Muscle of leg (tissue), 11 donors: ENCODE results near the gene CHST11. TPM values are rescaled to one million over a fixed set of nuclear protein-coding genes. Genes with fewer than 3 reads are reported as not detected.
A peak's percentile ranks its signal among the peaks of the same experiment; 100 is the strongest.
"Not testable (repeated sequence)": the region's sequence is repeated elsewhere in the genome, so short reads cannot be mapped to it uniquely, and the experiment has no call there.

Experiments
- DNase-seq: peaks from one replicate; pipeline ENCODE4 v3.0.0; 2013
- H3K27ac ChIP-seq: one replicate; pipeline ENCODE4 v1.5.1; 2013; ENCODE audit warnings: mild to moderate bottlenecking, low read length, control low read depth
- H3K27me3 ChIP-seq: one replicate; pipeline ENCODE4 v1.6.1; 2013; ENCODE audit warnings: low read length; ENCODE audit not compliant: control insufficient read depth, insufficient read depth
- H3K36me3 ChIP-seq: one replicate; pipeline ENCODE4 v1.6.1; 2013; ENCODE audit warnings: low read length; ENCODE audit not compliant: control insufficient read depth, insufficient read depth
- H3K4me1 ChIP-seq: one replicate; pipeline ENCODE4 v1.6.1; 2013; ENCODE audit warnings: low read length; ENCODE audit not compliant: control insufficient read depth, insufficient read depth
- H3K4me3 ChIP-seq: one replicate; pipeline ENCODE4 v1.5.1; 2013; ENCODE audit warnings: low read length, control low read depth
- H3K9me3 ChIP-seq: replicated peaks from 2 replicates; pipeline ENCODE4 v1.6.1; 2013; ENCODE audit warnings: low read depth, low read length; ENCODE audit not compliant: control insufficient read depth
- WGBS: methylation state at CpG from one replicate; pipeline ENCODE4 v1.1.5; 2013; ENCODE audit warnings: missing lambda C conversion rate; ENCODE audit not compliant: insufficient coverage; 5-methylcytosine and 5-hydroxymethylcytosine counted together
- polyA plus RNA-seq, 8 donors: library from polyadenylated mRNA; unstranded; fragments of 120-200 nt; gene quantifications; one replicate each; pipeline versions ENCODE4 v1.2.1 to v1.2.3, GENCODE V29; 2013; ENCODE audit warnings: inconsistent platforms in 1 of 8, low replicate concordance in 1 of 8; ENCODE audit not compliant: insufficient read length in 8 of 8, insufficient read depth in 1 of 8
- total RNA-seq: library from RNA; stranded (reverse); fragments of 120-200 nt; gene quantifications from one replicate; pipeline ENCODE4 v1.2.4, GENCODE V29; 2013

The CHST11 gene
- total and polyA plus RNA-seq, 9 donors = 1.1 to 3.9 (median 2.3) TPM

GRCh38 chr12:104604995-104605675, 148.4 kb downstream of the CHST11 start:
- Histone ChIP-seq H3K27ac (no peak overlapping the region), H3K27me3 (no peaks in the 10 kb centered on the region), H3K36me3 (no peaks in the 10 kb centered on the region), H3K4me3 (no peak overlapping the region), H3K4me1 (peaks cover 12% of the 10 kb centered on the region), H3K9me3 (no peaks in the 10 kb centered on the region)
- DNase-seq = no peak
- 87% methylated on average over 3 of the region's 16 CpGs for WGBS

GRCh38 chr12:104605685-104606084, 148.9 kb downstream of the CHST11 start:
- Histone ChIP-seq H3K4me1 (peaks cover 11% of the 10 kb centered on the region), H3K4me3 (no peak overlapping the region), H3K36me3 (no peaks in the 10 kb centered on the region), H3K9me3 (no peaks in the 10 kb centered on the region), H3K27ac (no peak overlapping the region), H3K27me3 (no peaks in the 10 kb centered on the region)
- peak; percentile 71 for DNase-seq
- WGBS = 34% methylated on average over 9 of the region's 10 CpGs

DNA sequence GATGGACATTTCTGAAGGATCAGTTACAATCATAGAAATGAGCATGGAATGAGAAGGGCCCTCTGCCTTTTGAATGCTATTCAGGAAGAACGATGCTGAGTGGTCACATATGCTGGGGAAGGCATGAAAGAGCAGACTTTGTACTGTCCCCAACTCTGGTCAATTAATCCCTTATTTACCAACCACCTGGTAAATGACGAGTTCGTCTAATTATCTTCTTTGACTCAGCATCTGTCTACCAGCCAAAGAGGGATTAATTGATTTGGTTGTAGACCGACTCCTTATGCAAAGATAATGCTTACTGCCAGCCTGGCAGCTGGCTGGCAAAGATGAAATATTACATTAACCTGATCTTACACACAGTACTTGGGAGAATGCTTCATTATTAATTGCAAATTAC, 152.2 kb downstream of the CHST11 start:
- DNase-seq = no peak
- peaks cover 9% of the 10 kb centered on the region for H3K4me1 ChIP-seq
- H3K27ac ChIP-seq = no peak overlapping the region
- H3K36me3 ChIP-seq = no peaks in the 10 kb centered on the region
- H3K27me3 ChIP-seq = no peaks in the 10 kb centered on the region
- H3K4me3 ChIP-seq = no peak overlapping the region
- WGBS = 86% methylated on average over 1 of the region's 4 CpGs
- H3K9me3 ChIP-seq = no peaks in the 10 kb centered on the region

DNA sequence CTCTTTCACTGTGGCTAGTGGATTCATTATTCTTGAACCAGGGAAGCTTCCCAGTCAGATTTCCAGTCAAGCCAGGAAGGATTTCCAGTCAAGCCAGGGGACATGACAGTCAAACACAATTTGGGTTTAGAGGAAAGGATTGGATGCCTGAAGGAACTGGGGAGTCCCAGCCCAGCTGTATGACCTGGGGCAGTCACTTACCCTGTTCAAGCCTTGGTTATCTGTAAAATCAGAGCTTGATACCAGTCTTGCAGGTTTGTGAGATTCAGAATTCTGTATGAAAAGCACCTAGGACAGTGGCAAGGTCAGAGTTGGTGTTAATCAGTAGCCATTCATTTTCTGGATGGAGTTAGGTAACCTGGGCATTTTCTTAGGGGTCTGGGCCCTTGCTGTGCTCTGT, 152.7 kb downstream of the CHST11 start:
- Histone ChIP-seq H3K27me3 (no peaks in the 10 kb centered on the region), H3K9me3 (no peaks in the 10 kb centered on the region), H3K4me3 (no peak overlapping the region), H3K36me3 (no peaks in the 10 kb centered on the region), H3K4me1 (peaks cover 5% of the 10 kb centered on the region), H3K27ac (no peak overlapping the region)
- no peak for DNase-seq

- DNase-seq = no peak
- WGBS = no CpG with 5 or more reads among the region's 6 CpGs
- Histone ChIP-seq H3K27me3 (no peaks in the 10 kb centered on the region), H3K9me3 (no peaks in the 10 kb centered on the region), H3K4me3 (no peak overlapping the region), H3K4me1 (peaks cover 9% of the 10 kb centered on the region), H3K27ac (no peak overlapping the region), H3K36me3 (no peaks in the 10 kb centered on the region)
These were observed 153.9 kb downstream of the CHST11 start for GRCh38 chr12:104610513-104611235.

GRCh38 chr12:104611671-104612070, 154.9 kb downstream of the CHST11 start:
- no peaks in the 10 kb centered on the region for H3K27me3 ChIP-seq
- no peak overlapping the region for H3K4me3 ChIP-seq
- H3K36me3 ChIP-seq = no peaks in the 10 kb centered on the region
- no peak overlapping the region for H3K27ac ChIP-seq
- no peak for DNase-seq
- WGBS = 98% methylated on average over 6 of the region's 12 CpGs
- peaks cover 7% of the 10 kb centered on the region for H3K4me1 ChIP-seq
- H3K9me3 ChIP-seq = no peaks in the 10 kb centered on the region

- H3K27me3 ChIP-seq, H3K27ac ChIP-seq: not testable (repeated sequence)
- WGBS = no CpG with 5 or more reads among the region's 3 CpGs
These were observed 156.6 kb downstream of the CHST11 start for GRCh38 chr12:104613372-104613771.

DNA sequence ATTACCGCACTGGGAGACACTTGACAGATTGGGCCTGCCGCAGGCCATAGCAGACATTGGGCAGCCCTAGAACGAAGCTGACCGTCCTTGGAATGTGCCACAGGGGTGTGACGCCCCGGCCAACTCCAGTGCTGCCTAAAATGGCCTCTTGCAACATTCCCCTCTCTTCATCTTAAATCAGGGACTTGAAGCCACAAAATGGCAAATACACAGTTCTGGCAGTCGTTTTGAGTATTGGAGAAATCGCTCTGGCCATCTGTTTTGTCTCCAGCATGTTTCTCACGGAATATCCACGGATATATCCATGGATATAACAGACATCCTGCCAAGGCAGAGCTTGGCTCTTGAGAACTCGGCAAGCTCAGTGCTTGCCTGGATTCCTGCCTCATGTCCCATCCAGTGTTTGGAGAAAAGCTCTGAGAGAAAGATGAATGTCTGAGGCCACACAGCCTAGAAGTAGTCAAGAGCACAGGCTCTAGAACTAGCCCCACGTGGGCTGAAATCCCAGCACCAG, 158.4 kb downstream of the CHST11 start:
- peak; percentile 89 for DNase-seq
- Histone ChIP-seq H3K27ac (no peak overlapping the region), H3K27me3 (peaks cover 2% of the 10 kb centered on the region), H3K4me3 (no peak overlapping the region), H3K4me1 (peaks cover 7% of the 10 kb centered on the region), H3K36me3 (no peaks in the 10 kb centered on the region), H3K9me3 (no peaks in the 10 kb centered on the region)
- 45% methylated on average over 8 of the region's 12 CpGs for WGBS

More at GRCh38 chr12:104613372-104613771, 156.6 kb downstream of the CHST11 start:
- not testable (repeated sequence) for H3K4me3 ChIP-seq, H3K36me3 ChIP-seq, H3K9me3 ChIP-seq, DNase-seq, H3K4me1 ChIP-seq

DNA sequence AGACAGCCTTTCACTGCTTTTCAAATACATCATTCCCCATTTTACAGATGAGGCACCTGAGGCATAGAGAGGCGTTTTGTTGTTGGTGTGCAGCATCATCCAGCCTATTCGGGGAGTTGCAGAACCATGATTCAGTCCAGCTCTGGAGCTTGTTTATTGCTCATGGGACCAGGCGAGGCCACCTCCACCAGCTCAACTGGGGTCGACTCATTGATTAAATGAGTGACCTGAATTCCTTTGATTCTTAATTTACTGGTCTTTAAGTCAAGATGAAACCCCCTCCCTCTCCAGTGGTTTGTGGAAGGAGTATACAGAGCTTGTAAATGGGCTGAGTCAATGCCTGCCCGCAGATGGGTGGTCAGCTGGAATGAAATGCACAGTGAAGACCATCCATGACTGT, 161.9 kb downstream of the CHST11 start:
- H3K27ac ChIP-seq = no peak overlapping the region
- WGBS = 100% methylated on average over 1 of the region's 5 CpGs
- DNase-seq = no peak
- peaks cover 7% of the 10 kb centered on the region for H3K4me1 ChIP-seq
- H3K36me3 ChIP-seq = no peaks in the 10 kb centered on the region
- H3K4me3 ChIP-seq = no peak overlapping the region
- no peaks in the 10 kb centered on the region for H3K9me3 ChIP-seq
- peaks cover 2% of the 10 kb centered on the region for H3K27me3 ChIP-seq

DNA sequence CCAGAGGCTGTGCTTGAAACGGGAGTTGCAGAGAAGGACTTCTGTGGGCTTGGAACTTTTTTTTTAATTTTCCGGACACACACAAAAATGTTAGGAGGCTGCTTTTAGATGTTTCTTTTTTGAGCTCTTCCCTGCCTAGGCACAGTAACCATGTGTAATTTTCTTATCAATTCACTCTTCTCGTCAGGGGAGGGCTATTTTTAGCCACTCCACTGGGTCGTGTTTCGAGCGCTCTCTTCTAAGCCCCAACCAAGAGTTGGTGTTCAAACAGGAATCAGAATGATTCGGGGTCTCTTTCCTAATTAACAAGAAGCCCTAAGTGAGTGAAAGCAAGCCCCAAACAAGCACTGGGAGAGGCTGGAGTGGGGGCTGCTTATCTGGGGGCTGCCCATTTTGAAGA, 162.6 kb downstream of the CHST11 start:
- Histone ChIP-seq H3K4me1 (peaks cover 7% of the 10 kb centered on the region), H3K9me3 (no peaks in the 10 kb centered on the region), H3K27ac (no peak overlapping the region), H3K27me3 (peaks cover 4% of the 10 kb centered on the region), H3K36me3 (no peaks in the 10 kb centered on the region), H3K4me3 (no peak overlapping the region)
- WGBS = no CpG with 5 or more reads among the region's 7 CpGs
- no peak for DNase-seq
